ENCODE measurements around the gene SIDT1.

Gene SIDT1

DNA sequence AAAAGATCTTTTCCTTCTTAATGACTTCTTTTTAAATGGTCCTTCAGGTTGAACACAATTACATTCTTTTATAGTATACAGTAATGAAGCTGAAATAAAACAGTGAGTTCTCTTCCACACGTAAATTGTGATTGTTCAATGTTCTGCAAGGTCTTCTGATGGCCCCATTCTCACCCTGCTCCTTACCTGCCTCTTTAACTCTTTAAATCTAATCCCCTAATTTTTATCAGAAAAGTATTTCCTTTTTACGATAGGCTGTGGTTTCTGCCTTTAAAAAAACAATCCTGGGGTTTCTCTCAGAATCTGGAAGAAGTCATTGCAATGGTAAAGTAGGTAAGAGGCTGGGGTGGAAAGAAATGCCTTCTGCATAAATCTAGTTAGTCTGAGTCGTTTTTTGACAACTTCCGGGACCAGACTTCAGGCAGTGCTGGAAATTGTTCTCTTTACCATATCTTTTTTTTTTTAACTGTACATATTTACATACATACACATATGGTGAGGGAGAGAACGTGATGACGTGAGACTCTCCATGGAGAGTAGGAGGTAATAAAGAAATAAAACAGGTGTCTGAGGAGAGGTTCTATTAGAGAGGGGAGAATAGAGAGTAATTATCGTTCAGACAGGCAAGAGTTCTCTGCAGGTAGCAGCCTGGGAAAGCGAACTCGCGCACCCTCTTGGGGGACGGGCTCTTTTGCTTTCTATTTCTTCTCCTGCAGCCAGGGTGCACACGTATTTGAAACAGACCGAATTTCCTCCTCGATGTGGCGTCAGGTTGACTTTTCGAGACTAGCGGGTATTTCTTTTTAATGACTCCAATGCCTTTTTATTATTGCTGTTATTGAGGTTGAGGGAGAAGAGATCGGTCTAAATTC is at the start of gene SIDT1:
TSS of gene SIDT1 (plus strand) at position 730 of the 872 bp plus-strand sequence. CDS start 467 bp downstream, outside the sequence.
- peak; percentile 70 for DNase-seq

DNA sequence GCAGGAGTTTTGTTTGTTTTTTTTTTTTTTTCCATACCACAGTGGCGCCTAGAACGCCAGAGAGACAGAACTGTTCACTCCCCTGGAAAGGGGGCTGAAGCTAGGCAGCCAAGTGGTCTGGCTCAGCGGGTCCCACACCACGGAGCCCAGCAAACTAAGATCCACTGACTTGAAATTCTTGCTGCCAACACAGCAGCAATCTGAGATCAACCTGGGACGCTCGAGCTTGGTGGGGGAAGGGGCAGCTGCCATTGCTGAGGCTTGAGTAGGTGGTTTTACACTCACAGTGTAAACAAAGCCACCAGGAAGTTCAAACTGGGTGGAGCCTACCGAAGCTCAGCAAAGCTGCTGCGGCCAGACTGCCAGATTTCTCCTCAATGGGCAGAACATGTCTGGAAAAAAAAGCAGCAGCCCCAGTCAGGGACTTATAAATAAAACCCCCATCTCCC is 47.2 kb upstream of the SIDT1 start:
- DNase-seq: no peak

DNA sequence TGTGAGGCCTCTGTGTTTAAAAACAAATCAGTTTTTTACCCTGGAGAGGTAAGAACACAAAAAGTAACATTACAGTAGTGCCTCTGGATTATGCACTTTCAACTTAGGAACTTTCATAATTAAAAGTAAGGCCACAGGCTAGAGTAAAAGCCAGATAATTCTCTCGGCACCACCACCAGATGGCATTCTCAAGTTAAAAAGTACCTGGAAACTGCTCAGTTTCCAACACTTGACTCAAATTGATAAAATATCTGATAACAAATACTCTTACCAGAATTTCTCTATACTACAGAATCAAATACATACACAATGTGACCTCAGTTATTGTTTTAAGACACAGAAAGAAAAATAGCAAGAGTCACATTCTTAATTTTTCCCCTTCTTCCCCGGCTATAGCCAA is 37.3 kb upstream of the SIDT1 start:
- no peak for DNase-seq

DNA sequence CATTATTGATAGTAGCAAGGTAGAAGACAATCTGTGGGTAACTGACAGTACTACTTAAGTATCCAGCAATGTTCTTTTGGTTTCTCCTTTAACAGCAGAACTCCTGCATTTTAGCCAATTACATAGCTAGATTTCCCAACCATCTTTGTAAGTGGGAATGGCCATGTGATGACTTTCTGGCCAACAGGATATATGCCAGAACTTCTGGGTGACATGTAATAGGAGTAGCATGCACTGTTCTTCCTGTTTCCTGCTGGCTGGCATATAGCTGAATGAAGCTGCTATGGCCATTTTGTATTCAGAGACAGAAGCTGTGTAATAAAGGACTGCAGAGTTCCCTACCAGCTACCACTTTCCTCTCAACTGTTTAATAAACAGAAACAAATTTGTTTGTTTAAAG is 35.4 kb upstream of the SIDT1 start:
- DNase-seq: no peak

DNA sequence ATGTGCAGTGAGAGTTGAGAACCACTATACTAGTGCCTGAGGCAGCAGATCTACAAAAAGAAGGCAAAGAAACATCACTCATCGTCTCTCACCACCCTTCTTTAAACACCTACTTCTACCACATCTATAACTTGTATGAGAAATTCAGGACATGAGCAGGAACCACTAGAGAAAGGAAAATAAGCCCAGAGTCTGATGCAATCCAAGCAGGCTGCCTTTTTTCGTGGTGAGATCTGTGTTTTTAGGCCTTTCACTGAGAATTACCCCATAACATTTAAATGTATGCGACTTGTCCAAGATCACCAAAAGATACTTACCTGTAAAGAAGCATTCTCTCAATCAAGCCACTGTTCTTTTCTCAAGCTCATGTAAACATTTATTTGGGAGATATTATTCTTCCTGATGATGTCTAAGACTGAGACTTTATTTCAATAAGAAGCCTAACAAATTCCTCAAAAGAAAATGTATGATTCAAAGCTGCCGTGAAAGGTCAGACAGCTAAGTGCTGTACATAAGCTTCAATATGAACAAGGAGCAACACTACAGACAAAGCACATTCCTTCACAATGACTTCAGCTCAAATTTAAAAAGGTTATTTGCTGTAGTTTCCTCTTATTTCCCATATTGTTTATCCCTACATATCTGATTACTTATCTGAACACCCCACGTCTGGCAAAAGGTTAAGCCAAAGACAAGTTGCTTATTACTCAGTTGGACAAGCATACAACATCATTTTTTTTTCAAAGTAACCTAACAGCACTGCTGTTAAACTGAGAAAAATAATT is 33.9 kb upstream of the SIDT1 start:
- no peak for DNase-seq

DNA sequence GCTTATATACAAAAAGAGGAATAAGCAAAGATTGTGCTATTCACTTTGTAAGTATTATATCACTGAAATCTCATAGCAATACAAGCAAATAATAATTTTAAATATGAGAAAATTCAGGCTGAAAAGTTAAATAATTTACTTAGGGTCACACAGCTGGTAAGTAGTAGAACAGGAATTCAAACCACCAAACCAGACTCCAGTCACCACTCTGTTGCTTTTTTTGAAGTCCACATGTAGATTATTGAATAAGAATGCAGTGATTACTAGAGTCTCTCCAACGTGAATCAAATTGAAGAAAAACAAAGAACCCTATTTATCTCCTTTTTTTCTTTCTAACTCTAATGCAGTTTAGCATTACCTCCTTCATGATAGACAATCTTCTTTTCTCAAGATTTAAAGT is 33.3 kb upstream of the SIDT1 start:
- DNase-seq: no peak

DNA sequence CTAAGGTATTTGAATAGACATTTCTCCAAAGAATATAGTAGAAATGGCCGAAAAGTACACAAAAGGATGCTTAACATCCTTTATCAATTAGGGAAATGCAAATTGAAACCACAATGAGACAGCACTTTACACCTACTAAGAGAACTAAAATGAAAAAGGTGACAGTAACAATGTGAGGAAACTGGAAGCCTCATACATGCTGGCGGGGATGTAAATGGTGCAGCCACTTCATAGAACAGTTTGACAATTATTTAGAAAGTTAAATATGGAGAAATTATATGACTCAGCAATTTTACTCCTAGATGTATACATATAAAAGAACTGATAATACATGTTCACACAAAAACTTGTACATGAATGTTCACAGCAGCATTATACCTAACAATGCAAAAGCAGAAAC is 30.8 kb upstream of the SIDT1 start:
- no peak for DNase-seq

DNA sequence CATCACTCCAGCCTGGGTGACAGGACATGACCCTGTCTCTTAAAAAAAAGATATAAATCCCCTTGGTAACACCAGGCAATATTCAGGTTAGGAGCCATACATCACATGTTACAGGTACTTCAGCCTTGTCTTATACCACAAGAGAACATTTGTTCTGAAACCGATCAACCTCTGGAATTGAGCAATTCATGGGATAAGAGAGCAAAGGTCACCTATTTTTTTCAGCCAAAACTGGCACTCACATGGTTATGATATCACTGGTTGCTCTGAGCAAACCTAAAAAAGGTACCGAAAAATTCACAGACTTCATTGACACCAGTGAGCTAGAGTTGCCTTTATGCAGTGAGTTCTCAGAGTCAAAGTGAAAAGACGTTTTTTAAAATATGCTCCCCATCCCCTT is 26.5 kb upstream of the SIDT1 start:
- no peak for DNase-seq

DNA sequence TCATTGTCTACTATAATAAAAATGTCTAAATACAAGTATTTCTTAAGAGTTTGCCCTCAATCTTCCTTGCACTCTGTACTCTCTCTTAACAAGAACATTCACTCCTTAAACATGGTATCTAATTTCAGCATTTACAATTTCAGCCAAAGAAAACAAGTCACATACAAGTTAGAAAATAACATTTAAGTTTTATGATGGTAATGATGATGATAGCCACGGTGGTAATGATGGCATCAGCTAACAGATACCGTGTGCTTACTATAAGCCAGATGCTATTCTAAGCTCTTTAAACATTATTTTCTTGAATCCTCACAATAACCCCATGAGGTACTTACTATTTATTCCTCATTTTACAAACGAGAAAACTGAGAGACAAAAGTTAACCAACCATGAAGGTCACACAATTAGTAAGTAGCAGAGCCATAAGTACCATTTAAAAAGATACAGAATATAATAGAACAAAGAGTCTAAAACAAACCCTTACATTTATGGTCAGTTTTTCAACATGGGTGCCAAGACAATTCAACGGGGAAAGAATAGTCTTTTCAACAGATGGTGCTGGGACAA is 24.8 kb upstream of the SIDT1 start:
- DNase-seq: no peak

DNA sequence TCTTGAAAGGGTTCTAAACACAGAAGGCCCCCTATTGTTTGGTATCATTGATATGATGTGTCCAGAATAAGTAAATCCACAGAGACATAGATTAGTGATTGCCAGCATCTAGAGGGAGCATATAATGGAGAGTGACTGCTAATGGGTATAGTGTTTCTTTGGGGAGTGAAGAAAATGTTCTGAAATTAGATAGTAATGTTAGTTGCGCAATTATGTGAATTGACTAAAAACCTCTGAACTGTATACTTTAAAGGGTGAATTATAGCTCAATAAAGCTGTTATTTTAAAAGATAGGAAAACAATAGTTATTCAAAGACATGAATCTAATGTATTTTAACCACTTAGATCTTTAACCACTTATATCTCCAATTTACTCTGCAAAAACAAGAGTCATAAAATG is 23.4 kb upstream of the SIDT1 start:
- DNase-seq: no peak

DNA sequence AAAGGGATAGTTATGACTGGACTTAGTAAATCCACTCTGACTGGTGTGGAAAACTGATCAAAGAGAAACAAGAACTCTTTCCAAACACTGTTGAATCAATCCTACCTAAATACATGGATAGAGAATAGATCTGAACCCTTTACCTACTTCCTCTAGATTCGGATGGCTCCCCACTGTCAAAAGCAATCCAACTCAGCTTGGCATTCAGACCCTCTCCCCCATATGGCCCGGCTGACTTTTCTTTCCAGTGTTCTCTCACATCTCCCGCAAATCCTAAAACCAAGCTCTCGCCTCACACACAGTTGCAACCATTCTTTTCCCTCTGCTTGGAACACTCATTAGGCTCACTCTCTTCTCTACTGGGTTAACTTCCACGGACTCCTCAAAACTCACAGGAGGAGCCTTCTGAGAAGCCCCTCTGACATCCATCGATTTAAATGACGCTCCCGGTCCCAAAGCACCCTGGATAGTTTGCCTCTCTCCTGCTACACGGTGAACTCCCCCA is 18.0 kb upstream of the SIDT1 start:
- no peak for DNase-seq

DNA sequence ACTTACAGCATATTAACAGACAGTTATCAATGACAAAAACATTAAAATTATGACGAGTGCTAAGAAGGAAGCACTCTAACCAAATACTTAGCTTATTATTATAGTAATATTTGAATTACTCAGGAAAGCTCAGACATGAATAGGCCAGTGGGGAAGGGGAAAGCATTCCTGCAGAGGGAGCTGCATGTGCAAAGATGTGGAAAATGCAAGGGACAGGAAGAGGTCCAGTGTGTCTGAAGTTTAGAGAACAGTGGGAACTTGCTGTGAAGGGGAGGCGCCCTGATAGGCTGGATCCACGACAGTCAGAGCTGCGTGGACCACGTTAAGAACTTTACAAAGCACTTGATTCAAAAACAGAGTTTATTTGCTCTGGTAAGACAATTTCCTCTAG is 16.2 kb upstream of the SIDT1 start:
- DNase-seq: no peak

DNA sequence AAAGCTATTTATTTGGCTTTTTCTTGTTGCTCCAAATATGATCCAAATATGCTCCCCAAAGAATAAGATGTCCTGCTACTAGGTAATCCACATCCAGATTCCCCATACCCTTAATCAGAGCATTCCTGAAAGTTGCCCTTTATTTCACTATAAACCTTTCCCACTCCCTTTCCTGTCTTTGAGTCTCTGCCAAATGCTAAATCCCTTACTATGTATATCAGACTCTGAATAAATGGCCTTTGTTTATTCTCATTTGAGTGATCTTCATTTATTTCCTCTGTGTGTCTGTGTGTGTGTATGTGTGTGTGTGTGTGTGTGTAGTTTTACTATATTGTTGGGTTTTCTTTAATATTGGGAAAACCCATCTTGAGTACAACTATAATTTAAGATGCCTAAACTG is 10.4 kb upstream of the SIDT1 start:
- DNase-seq: no peak

DNA sequence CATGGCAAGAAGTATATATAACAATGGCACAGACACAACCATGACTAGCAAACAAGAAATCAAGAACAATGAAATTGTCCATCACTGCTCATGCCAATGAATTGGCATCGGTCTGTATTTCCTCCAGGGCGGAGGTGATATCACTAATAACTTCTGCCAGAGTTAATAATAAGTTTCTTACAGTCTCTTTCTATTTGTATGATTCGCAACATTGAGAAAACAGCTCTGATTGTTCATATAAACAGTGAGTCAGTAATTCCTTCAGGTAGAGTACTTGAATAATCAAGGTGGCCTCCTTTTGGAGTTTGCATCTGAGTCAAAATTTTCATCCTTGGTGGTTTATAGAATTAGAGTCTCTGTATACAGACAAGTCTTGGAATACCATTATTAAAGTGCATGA is 9.1 kb upstream of the SIDT1 start:
- DNase-seq: no peak

DNA sequence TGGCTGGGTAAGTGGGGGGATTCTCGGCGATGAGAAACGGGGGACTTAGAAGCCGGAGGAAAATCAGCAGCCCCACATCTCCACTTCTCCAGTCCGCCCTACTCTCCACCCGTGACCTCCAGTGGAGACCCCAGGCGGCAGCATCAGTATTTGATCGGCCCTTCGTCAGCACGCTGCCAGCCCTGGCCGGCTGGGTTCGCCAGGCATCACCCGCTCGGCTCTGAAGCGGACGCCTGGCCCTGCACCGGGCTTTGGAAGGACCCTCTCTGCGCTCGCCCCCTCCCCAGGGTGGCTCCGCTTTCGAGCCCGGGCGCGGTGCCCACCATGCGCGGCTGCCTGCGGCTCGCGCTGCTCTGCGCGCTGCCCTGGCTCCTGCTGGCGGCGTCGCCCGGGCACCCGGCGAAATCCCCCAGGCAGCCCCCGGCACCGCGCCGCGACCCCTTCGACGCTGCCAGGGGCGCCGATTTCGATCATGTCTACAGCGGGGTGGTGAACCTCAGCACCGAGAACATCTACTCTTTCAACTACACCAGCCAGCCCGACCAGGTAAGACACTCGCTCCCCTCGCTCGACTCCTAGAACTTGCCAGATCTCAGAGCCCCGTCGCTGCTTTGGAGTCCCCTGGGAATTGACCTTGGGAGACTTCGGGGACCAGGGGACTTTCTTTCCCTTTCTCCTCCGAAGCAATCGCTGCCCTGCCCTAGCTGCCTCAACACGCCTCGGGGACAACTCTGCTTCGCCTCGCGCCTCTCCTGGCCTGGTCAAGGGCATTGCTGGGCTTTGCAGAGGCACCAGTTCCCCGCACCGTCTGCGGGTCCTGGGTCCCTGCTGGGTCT is 561 bp downstream of the SIDT1 start:
- peak; percentile 66 for DNase-seq

DNA sequence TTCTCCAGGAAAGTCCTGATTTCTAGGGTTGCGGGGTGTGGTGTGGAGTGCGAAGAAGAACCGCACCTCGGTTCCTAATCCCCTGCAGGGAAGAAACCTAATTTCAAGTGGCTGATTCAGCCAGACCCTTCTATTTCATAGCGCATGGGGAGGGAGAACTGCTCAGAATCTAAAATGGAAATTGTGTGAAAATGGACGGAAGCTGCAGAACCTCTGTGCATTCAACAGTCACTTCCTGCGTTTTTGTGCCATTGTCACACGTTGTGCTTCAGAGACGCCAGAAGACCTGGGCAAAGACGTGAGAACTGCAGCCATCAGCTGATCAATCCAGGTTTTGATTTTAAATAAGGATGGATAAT is 1.2 kb downstream of the SIDT1 start:
- peak; percentile 51 for DNase-seq

DNA sequence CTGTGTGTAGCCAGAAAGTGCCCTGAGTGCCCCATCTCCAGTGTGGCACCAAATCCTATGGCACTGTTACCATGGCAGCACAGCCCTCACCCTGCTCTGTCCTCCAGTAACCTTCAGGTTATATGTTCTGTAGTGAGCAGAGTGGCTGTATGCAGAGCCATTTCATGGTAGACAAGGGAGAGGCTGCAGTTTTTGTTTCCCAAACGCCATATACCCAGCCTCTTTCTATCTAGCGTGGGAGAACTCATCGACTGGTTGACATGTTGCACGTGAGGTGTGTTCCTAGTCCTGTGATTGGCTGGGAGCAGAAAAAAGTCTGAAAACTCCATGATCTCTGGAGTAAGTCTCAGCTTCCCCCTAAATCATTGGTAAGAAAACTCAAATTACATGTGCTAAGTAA is 2.0 kb downstream of the SIDT1 start:
- no peak for DNase-seq

DNA sequence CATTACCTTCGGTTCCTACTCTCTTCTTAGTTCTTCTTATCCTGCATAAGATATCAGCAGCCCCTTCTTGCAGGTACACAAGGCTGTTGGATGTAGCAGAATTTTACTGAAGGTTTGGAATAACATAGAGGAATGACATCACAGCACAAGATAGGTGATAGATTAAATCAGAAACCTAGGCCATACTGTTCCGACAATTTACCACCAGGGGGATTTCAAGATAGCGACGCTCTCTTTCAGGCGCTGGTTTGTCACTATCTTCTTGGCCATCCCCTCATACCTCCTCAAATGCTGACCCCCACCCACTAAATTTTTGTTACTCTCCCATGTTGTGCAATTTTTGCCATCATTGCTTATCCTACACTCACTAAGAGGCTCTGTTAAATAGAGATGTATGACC is 3.5 kb downstream of the SIDT1 start:
- DNase-seq: no peak

DNA sequence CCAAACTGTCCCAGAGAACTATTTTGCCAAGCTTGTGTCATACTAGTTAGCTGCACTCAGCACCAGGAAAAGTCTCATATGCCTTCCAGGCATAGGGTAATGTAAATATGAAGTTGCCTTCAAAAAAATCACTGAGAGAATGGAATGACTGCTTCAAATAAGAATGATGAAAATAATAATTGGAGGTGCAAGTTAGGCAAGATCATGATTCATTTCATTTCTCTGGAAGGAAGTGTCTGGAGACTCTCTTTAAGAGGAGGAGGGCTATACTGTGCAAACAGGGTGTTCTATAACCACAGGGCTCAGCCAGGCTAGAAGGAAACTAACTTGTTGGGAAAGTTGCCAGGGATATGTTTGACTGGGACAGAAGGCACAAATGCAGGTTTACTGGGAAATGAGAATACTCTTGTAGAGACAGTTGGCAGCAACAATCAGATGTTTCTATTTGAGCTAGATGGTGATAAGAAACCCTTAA is 4.3 kb downstream of the SIDT1 start:
- no peak for DNase-seq

DNA sequence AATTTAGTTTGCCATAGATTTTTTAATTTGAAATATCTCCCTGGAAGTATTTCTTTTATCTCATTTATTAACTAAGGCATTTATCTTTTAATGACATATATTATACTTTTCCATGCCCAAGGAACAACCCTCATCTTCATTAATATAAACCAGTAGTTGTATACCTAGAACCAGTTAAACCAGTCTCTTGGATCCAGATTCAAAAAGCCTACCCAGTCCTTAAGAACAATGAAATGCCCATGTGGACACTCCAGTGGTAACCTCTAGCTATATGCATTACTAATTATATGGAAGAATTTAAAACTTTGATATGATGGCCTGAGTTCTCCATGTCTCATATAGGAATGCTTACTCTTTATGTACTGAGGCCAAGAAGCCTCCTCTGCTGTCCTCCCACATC is 4.8 kb downstream of the SIDT1 start:
- DNase-seq: no peak

DNA sequence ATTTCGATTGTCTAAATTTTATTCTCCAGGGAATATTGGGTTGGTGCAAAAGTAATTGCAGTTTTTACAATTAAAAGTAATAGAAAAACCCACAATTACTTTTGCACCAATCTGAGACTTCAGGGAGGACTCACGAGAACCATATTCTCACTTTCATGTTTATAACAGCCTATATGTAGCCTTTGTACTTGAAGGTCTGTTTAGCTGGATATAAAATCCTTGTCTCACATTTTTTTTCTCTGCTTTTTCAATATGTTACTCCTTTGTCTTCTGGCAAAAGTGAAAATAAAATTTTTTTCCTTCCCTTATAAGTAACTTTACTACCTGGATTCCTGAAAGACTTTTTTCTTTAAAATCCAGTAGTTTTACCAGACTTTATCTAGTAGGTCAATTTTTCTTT is 9.2 kb downstream of the SIDT1 start:
- no peak for DNase-seq

DNA sequence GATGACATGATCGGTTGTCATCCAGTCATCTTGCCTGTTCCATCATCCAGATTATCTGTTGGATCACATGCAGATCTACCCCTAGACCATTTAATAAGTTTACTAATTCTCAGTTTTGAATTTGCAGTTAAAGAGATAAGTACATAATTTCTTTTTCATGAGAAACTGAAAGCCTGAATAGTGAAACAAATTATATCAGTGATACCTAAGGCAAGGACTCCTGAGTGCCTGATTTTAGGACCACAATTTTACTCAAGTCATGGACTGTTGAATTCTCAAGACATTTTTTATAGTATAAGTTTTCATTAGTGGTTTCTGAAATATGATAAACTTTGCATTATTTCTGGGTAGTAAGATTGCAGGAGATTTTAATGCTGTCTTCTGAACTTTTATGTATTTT is 13.2 kb downstream of the SIDT1 start:
- DNase-seq: no peak

DNA sequence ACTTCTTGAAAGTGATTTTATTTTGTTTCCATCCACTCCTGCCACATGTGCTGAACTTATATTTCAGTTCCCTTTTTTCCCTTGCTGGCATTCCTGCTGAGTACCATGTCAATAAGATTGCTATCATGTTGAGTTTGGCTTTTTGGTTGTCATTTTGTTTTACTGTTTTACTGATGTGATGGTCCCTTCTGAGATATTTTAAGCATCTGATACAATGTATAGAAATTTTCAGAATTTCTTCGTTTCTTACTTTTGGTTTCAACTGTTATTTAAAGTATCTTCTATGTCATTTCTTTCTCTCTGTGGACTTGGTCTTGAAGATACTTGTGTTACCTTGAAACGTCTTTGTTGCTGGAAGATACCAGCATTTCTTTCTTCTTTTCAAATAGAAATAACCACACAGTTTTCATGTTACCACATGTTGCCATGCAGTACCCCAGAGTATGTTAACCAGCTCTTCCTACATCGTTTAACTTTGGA is 14.1 kb downstream of the SIDT1 start:
- no peak for DNase-seq

Data from stimulated activated CD8-positive, alpha-beta memory T cell treated with anti-CD3 and anti-CD28 coated beads, Interleukin-4, amount 100 ng/mL, for 48 hours (primary cell).